ENCODE measurements around the gene GRPEL2.

DNA sequence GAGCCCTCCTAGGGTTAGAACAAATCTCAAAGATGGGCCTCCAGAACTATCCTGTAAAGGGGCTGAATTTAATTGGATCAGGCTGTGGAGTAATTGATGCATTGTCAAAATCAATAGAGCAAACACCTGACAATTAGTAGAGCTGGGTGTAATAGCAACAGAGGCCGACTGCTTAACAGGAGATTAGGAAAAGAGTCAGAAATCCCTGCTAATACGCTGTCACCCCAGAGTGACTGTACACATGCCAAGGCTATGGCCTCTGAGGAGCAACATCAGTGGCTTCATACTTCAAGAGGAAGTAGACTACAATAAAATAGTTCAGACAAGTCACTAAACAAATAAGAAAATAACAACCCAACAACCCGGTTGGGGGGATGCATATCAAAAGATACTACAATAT lies 18.7 kb upstream of the GRPEL2 start:
- no peak for TF ChIP-seq POLR2AphosphoS5 (IDR thresholded peaks at IDR 0.05)
- TF ChIP-seq, protein P1, sequence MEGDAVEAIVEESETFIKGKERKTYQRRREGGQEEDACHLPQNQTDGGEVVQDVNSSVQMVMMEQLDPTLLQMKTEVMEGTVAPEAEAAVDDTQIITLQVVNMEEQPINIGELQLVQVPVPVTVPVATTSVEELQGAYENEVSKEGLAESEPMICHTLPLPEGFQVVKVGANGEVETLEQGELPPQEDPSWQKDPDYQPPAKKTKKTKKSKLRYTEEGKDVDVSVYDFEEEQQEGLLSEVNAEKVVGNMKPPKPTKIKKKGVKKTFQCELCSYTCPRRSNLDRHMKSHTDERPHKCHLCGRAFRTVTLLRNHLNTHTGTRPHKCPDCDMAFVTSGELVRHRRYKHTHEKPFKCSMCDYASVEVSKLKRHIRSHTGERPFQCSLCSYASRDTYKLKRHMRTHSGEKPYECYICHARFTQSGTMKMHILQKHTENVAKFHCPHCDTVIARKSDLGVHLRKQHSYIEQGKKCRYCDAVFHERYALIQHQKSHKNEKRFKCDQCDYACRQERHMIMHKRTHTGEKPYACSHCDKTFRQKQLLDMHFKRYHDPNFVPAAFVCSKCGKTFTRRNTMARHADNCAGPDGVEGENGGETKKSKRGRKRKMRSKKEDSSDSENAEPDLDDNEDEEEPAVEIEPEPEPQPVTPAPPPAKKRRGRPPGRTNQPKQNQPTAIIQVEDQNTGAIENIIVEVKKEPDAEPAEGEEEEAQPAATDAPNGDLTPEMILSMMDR (IDR thresholded peaks at IDR 0.05), result no peak

Data from sigmoid colon (tissue), 4 donors.